Osteocyte (in vitro differentiated cells): ENCODE measurements around the gene RAPGEF4. TPM values are rescaled to one million over a fixed set of nuclear protein-coding genes. Genes with fewer than 3 reads are reported as not detected.
A peak's percentile ranks its signal among the peaks of the same experiment; 100 is the strongest.

Experiments
- DNase-seq: peaks from one replicate; pipeline ENCODE4 v3.0.0; 2021; ENCODE audit warnings: mixed read lengths; ENCODE audit not compliant: unreplicated experiment; ENCODE audit errors: extremely low spot score
- H3K27ac Mint-ChIP-seq: one replicate; pipeline ENCODE4 v1.8.0; 2021; ENCODE audit warnings: mild to moderate bottlenecking, mixed read lengths; ENCODE audit not compliant: unreplicated experiment
- H3K27me3 Mint-ChIP-seq: one replicate; pipeline ENCODE4 v1.8.0; 2021; ENCODE audit warnings: mixed read lengths; ENCODE audit not compliant: unreplicated experiment
- H3K36me3 Mint-ChIP-seq: one replicate; pipeline ENCODE4 v1.8.0; 2021; ENCODE audit warnings: mixed read lengths; ENCODE audit not compliant: unreplicated experiment
- H3K4me1 Mint-ChIP-seq: one replicate; pipeline ENCODE4 v1.8.0; 2021; ENCODE audit warnings: mixed read lengths; ENCODE audit not compliant: unreplicated experiment
- H3K4me3 Mint-ChIP-seq: one replicate; pipeline ENCODE4 v1.8.0; 2021; ENCODE audit warnings: mild to moderate bottlenecking, moderate library complexity, mixed read lengths; ENCODE audit not compliant: unreplicated experiment
- H3K9me3 Mint-ChIP-seq: one replicate; pipeline ENCODE4 v1.8.0; 2021; ENCODE audit warnings: mixed read lengths; ENCODE audit not compliant: unreplicated experiment
- CTCF ChIP-seq: fragments of 200-600 bp; sonication (generic); IDR thresholded peaks from 2 replicates; pipeline ENCODE4 v1.5.0; 2021; ENCODE audit warnings: antibody characterized with exemption, mild to moderate bottlenecking, moderate library complexity
- total RNA-seq: library from RNA; stranded (reverse); gene quantifications from 2 replicates; pipeline ENCODE4 v1.2.1, GENCODE V29; 2021

The RAPGEF4 gene
- total RNA-seq, 1 donor from 2014 or later, result 0.91 TPM

- Mint-ChIP-seq H3K27me3 (no peaks in the 10 kb centered on the region), H3K36me3 (peaks cover under 1% of the 10 kb centered on the region), H3K4me1 (peaks cover 55% of the 10 kb centered on the region), H3K4me3 (no peak overlapping the region), H3K27ac (peak overlapping the region; percentile 38), H3K9me3 (peaks cover 4% of the 10 kb centered on the region)
- DNase-seq, result no peak
- TF ChIP-seq CTCF, result no peak
These were observed 317.5 kb downstream of the RAPGEF4 start for GRCh38 chr2:173053043-173053699.

- H3K4me1 Mint-ChIP-seq, result peaks cover 44% of the 10 kb centered on the region
- no peak for TF ChIP-seq CTCF
- H3K36me3 Mint-ChIP-seq, result peaks cover 2% of the 10 kb centered on the region
- no peaks in the 10 kb centered on the region for H3K27me3 Mint-ChIP-seq
- H3K4me3 Mint-ChIP-seq, result no peak overlapping the region
- peak overlapping the region; percentile 63 for H3K27ac Mint-ChIP-seq
- no peak for DNase-seq
- peaks cover 6% of the 10 kb centered on the region for H3K9me3 Mint-ChIP-seq
These were observed 318.8 kb downstream of the RAPGEF4 start for GRCh38 chr2:173054466-173054865.

- H3K4me1 Mint-ChIP-seq, result peaks cover 39% of the 10 kb centered on the region
- no peak for TF ChIP-seq CTCF
- peaks cover 2% of the 10 kb centered on the region for H3K36me3 Mint-ChIP-seq
- no peak overlapping the region for H3K4me3 Mint-ChIP-seq
- DNase-seq, result no peak
- peaks cover 6% of the 10 kb centered on the region for H3K9me3 Mint-ChIP-seq
- no peak overlapping the region for H3K27ac Mint-ChIP-seq
- H3K27me3 Mint-ChIP-seq, result no peaks in the 10 kb centered on the region
These were observed 321.2 kb downstream of the RAPGEF4 start for GRCh38 chr2:173056705-173057364.

GRCh38 chr2:173058097-173058496 lies 322.5 kb downstream of the RAPGEF4 start:
- H3K4me1 Mint-ChIP-seq, result peaks cover 39% of the 10 kb centered on the region
- H3K4me3 Mint-ChIP-seq, result no peak overlapping the region
- peaks cover 2% of the 10 kb centered on the region for H3K36me3 Mint-ChIP-seq
- DNase-seq, result no peak
- no peak overlapping the region for H3K27ac Mint-ChIP-seq
- no peak for TF ChIP-seq CTCF
- H3K9me3 Mint-ChIP-seq, result peaks cover 4% of the 10 kb centered on the region
- no peaks in the 10 kb centered on the region for H3K27me3 Mint-ChIP-seq

GRCh38 chr2:173058673-173059072 lies 323.0 kb downstream of the RAPGEF4 start:
- peaks cover 33% of the 10 kb centered on the region for H3K4me1 Mint-ChIP-seq
- H3K9me3 Mint-ChIP-seq, result peaks cover 3% of the 10 kb centered on the region
- no peaks in the 10 kb centered on the region for H3K27me3 Mint-ChIP-seq
- H3K27ac Mint-ChIP-seq, result no peak overlapping the region
- DNase-seq, result no peak
- TF ChIP-seq CTCF, result no peak
- H3K4me3 Mint-ChIP-seq, result no peak overlapping the region
- H3K36me3 Mint-ChIP-seq, result peaks cover 2% of the 10 kb centered on the region
